ENCODE data around the gene OR4C46.
"Not testable (repeated sequence)": the region's sequence is repeated elsewhere in the genome, so short reads cannot be mapped to it uniquely, and the experiment has no call there.

OR4C46 gene

GRCh38 chr11:54603898-54604297 lies at the start of gene OR4C46:
Gene OR4C46, minus strand, starts transcription at chr11:54603998. Its CDS starts 0 bp downstream, at chr11:54603998.
- H3K9ac ChIP-seq (ENCODE audit: low read depth in 1 of 2, low read length in 2 of 2), result no peak within 1 kb of the TSS
- peaks cover 0 to 3% of the 10 kb centered on the region in 2 donors for H3K9me3 ChIP-seq (ENCODE audit: control insufficient read depth in 2 of 2, low read length in 2 of 2)
- no peaks in the 10 kb centered on the region for H3K36me3 ChIP-seq (ENCODE audit: control insufficient read depth in 2 of 2, insufficient read depth in 2 of 2, low read length in 2 of 2)
- no peak within 1 kb of the TSS for H3K4me3 ChIP-seq (ENCODE audit: low read length in 2 of 2)
- H3K27me3 ChIP-seq (ENCODE audit: control insufficient read depth in 2 of 2, insufficient read depth in 2 of 2, low read length in 2 of 2), result no peaks in the 10 kb centered on the region
- H3K4me1 ChIP-seq (ENCODE audit: control insufficient read depth in 2 of 2, insufficient read depth in 2 of 2, low read length in 2 of 2), result no peaks in the 10 kb centered on the region
- H3K27ac ChIP-seq (ENCODE audit: low read depth in 2 of 2, low read length in 2 of 2), result no peak within 1 kb of the TSS

- H3K9me3 ChIP-seq (ENCODE audit: control insufficient read depth in 2 of 2, low read length in 2 of 2); H3K27ac ChIP-seq (ENCODE audit: low read depth in 2 of 2, low read length in 2 of 2); H3K9ac ChIP-seq (ENCODE audit: low read depth in 1 of 2, low read length in 2 of 2); H3K27me3 ChIP-seq (ENCODE audit: control insufficient read depth in 2 of 2, insufficient read depth in 2 of 2, low read length in 2 of 2); H3K4me1 ChIP-seq (ENCODE audit: control insufficient read depth in 2 of 2, insufficient read depth in 2 of 2, low read length in 2 of 2); H3K36me3 ChIP-seq (ENCODE audit: control insufficient read depth in 2 of 2, insufficient read depth in 2 of 2, low read length in 2 of 2); H3K4me3 ChIP-seq (ENCODE audit: low read length in 2 of 2): not testable (repeated sequence)
These were observed 41.8 kb upstream of the OR4C46 start for GRCh38 chr11:54645606-54646005.

GRCh38 chr11:54561439-54561838 lies 42.4 kb downstream of the OR4C46 start:
- not testable (repeated sequence) for H3K27ac ChIP-seq (ENCODE audit: low read depth in 2 of 2, low read length in 2 of 2); H3K9ac ChIP-seq (ENCODE audit: low read depth in 1 of 2, low read length in 2 of 2); H3K4me1 ChIP-seq (ENCODE audit: control insufficient read depth in 2 of 2, insufficient read depth in 2 of 2, low read length in 2 of 2); H3K36me3 ChIP-seq (ENCODE audit: control insufficient read depth in 2 of 2, insufficient read depth in 2 of 2, low read length in 2 of 2); H3K27me3 ChIP-seq (ENCODE audit: control insufficient read depth in 2 of 2, insufficient read depth in 2 of 2, low read length in 2 of 2); H3K4me3 ChIP-seq (ENCODE audit: low read length in 2 of 2)
- H3K9me3 ChIP-seq (ENCODE audit: control insufficient read depth in 2 of 2, low read length in 2 of 2), result peaks cover 4 to 14% of the 10 kb centered on the region in 2 donors

- no peak overlapping the region for H3K9ac ChIP-seq (ENCODE audit: low read depth in 1 of 2, low read length in 2 of 2)
- H3K4me1 ChIP-seq (ENCODE audit: control insufficient read depth in 2 of 2, insufficient read depth in 2 of 2, low read length in 2 of 2), result no peaks in the 10 kb centered on the region
- H3K27ac ChIP-seq (ENCODE audit: low read depth in 2 of 2, low read length in 2 of 2), result no peak overlapping the region
- peaks cover 4 to 14% of the 10 kb centered on the region in 2 donors for H3K9me3 ChIP-seq (ENCODE audit: control insufficient read depth in 2 of 2, low read length in 2 of 2)
- no peaks in the 10 kb centered on the region for H3K36me3 ChIP-seq (ENCODE audit: control insufficient read depth in 2 of 2, insufficient read depth in 2 of 2, low read length in 2 of 2)
- H3K27me3 ChIP-seq (ENCODE audit: control insufficient read depth in 2 of 2, insufficient read depth in 2 of 2, low read length in 2 of 2), result no peaks in the 10 kb centered on the region
- no peak overlapping the region for H3K4me3 ChIP-seq (ENCODE audit: low read length in 2 of 2)
These were observed 44.9 kb downstream of the OR4C46 start for GRCh38 chr11:54558919-54559318.

- H3K27me3 ChIP-seq (ENCODE audit: control insufficient read depth in 2 of 2, insufficient read depth in 2 of 2, low read length in 2 of 2), result no peaks in the 10 kb centered on the region
- H3K4me3 ChIP-seq (ENCODE audit: low read length in 2 of 2), result no peak overlapping the region
- H3K9ac ChIP-seq (ENCODE audit: low read depth in 1 of 2, low read length in 2 of 2), result no peak overlapping the region
- no peaks in the 10 kb centered on the region for H3K4me1 ChIP-seq (ENCODE audit: control insufficient read depth in 2 of 2, insufficient read depth in 2 of 2, low read length in 2 of 2)
- H3K27ac ChIP-seq (ENCODE audit: low read depth in 2 of 2, low read length in 2 of 2), result no peak overlapping the region
- no peaks in the 10 kb centered on the region for H3K36me3 ChIP-seq (ENCODE audit: control insufficient read depth in 2 of 2, insufficient read depth in 2 of 2, low read length in 2 of 2)
- peaks cover 4 to 14% of the 10 kb centered on the region in 2 donors for H3K9me3 ChIP-seq (ENCODE audit: control insufficient read depth in 2 of 2, low read length in 2 of 2)
These were observed 45.4 kb downstream of the OR4C46 start for GRCh38 chr11:54558407-54558806.
